ENCODE measurements around the gene DNAH2. TPM values are rescaled to one million over a fixed set of nuclear protein-coding genes. Genes with fewer than 3 reads are reported as not detected.

DNAH2 gene
- total RNA-seq, 1 experiment from 2014 or later, result 0.13 TPM

GRCh38 chr17:7740481-7741001 lies 23.0 kb downstream of the DNAH2 start:
- ChIA-PET CTCF (no interaction called here), POLR2A (no interaction called here)
- in situ Hi-C loops (cut with HindIII; ENCODE audit: low pct_unique_long_range_greater_than_20kb, low sequenced_read_pairs) (no loop called here), intact Hi-C loops (cut with micrococcal nuclease; ENCODE audit: unreplicated experiment) (loop anchor here (10.0 kb wide), 1 partner anchor 114 kb away; the partner anchor contains the start of genes CYB5D1, NAA38 and TMEM88)
- H3K27ac ChIP-seq (ENCODE audit: low read length), result no peak overlapping the region
- no peaks in the 10 kb centered on the region for H3K36me3 ChIP-seq (ENCODE audit: control insufficient read depth, insufficient read depth, low read length)
- ATAC-seq (no peak), DNase-seq (ENCODE audit: low read depth, low spot score) (no peak)
- no peak overlapping the region for H3K4me3 ChIP-seq (ENCODE audit: low read depth in 2 of 2, low read length in 2 of 2)
- H3K27me3 ChIP-seq (ENCODE audit: control insufficient read depth, insufficient read depth, low read length), result no peaks in the 10 kb centered on the region
- H3K4me1 ChIP-seq (ENCODE audit: control insufficient read depth, insufficient read depth, low read length), result no peaks in the 10 kb centered on the region
- no peak for TF ChIP-seq SIN3A (IDR thresholded peaks at IDR 0.05; ENCODE audit: borderline replicate concordance, insufficient read depth, low read depth, low read length)
- no peak for TF ChIP-seq CTCF (IDR thresholded peaks at IDR 0.05)
- TF ChIP-seq REST (IDR thresholded peaks at IDR 0.05; ENCODE audit: insufficient read depth in 1 of 2, low read depth in 2 of 2, low read length in 1 of 2), result no peak
- TF ChIP-seq TCF7L2 (IDR thresholded peaks at IDR 0.05; ENCODE audit: low read depth, low read length), result no peak
- no peak for TF ChIP-seq POLR2AphosphoS5 (IDR thresholded peaks at IDR 0.05; ENCODE audit: low read depth, low read length)
- no peaks in the 10 kb centered on the region for H3K9me3 ChIP-seq (ENCODE audit: control insufficient read depth, insufficient read depth, low read depth, low read length)
- BruUV-seq (replicated peaks), result no TSS peak

GRCh38 chr17:7742729-7743128 lies 25.2 kb downstream of the DNAH2 start:
- H3K9me3 ChIP-seq (ENCODE audit: control insufficient read depth, insufficient read depth, low read depth, low read length), result no peaks in the 10 kb centered on the region
- no peak overlapping the region for H3K27ac ChIP-seq (ENCODE audit: low read length)
- ATAC-seq, result no peak
- intact Hi-C loops (cut with micrococcal nuclease; ENCODE audit: unreplicated experiment), result loop anchor here (10.0 kb wide), 1 partner anchor 112 kb away; the partner anchor contains the start of genes CYB5D1, NAA38 and TMEM88
- no peaks in the 10 kb centered on the region for H3K27me3 ChIP-seq (ENCODE audit: control insufficient read depth, insufficient read depth, low read length)
- no TSS peak for BruUV-seq (replicated peaks)
- POLR2A ChIA-PET, result no interaction called here
- CTCF ChIA-PET, result interaction anchor here (0.6 to 0.7 kb wide), 3 partner anchors 114 to 406 kb away, joined by 4 to 7 read pairs (median 5); partner anchors contain the start of gene NAA38
- no peaks in the 10 kb centered on the region for H3K36me3 ChIP-seq (ENCODE audit: control insufficient read depth, insufficient read depth, low read length)
- no peak for TF ChIP-seq CTCF (IDR thresholded peaks at IDR 0.05)
- TF ChIP-seq REST (IDR thresholded peaks at IDR 0.05; ENCODE audit: insufficient read depth in 1 of 2, low read depth in 2 of 2, low read length in 1 of 2), result no peak
- no peak for TF ChIP-seq POLR2AphosphoS5 (IDR thresholded peaks at IDR 0.05; ENCODE audit: low read depth, low read length)
- TF ChIP-seq TCF7L2 (IDR thresholded peaks at IDR 0.05; ENCODE audit: low read depth, low read length), result no peak
- no peak for TF ChIP-seq SIN3A (IDR thresholded peaks at IDR 0.05; ENCODE audit: borderline replicate concordance, insufficient read depth, low read depth, low read length)
- DNase-seq (ENCODE audit: low read depth, low spot score), result no peak
- no peak overlapping the region for H3K4me3 ChIP-seq (ENCODE audit: low read depth in 2 of 2, low read length in 2 of 2)
- H3K4me1 ChIP-seq (ENCODE audit: control insufficient read depth, insufficient read depth, low read length), result no peaks in the 10 kb centered on the region
- in situ Hi-C loops (cut with HindIII; ENCODE audit: low pct_unique_long_range_greater_than_20kb, low sequenced_read_pairs), result no loop called here
